HG03575 (cell line): ENCODE results near the gene EPHA7.

Source experiments
- ATAC-seq: cut with Tn5 transposase; IDR thresholded peaks from one replicate; pipeline ENCODE4 v1.9.1; 2021; ENCODE audit not compliant: unreplicated experiment, insufficient number of reproducible peaks, low FRiP score; ENCODE audit errors: extremely low read depth

EPHA7 gene

DNA sequence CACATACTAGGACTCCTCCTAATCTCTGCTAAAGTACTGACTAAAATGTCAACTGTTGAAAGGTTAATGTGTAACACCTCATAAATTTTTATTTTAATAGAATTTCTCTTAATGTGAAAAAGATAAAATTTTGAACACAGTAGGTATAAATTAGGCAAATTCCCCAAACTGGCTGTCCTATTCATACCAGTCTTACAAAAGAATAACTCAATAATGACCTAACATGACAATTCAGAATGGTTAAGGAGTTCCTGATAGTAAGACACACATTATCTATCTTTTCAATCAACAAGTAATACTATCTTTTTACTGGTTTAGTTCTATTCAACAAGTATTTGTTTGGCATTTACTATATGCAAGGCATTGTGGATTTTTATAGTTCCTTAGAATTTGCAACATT lies 141.1 kb downstream of the EPHA7 start:
- no peak for ATAC-seq

DNA sequence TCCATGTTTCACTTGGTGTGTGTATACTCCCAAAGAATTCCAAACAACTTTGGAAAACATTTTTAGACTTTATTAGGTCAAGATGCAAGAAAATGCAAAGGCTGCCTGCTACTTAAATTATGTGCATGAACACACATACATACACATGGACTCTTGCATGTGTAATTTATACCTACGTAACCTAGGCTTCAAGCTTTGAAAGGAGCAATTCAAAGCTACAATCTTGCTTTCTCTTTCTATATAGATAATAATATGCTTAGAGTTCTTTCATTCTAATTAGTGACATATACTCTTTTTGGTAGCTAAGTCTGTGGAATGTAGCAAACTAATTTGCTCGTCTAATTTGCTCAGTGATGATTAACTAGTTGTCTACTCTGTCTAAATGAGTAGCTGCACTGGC lies 146.5 kb downstream of the EPHA7 start:
- no peak for ATAC-seq

DNA sequence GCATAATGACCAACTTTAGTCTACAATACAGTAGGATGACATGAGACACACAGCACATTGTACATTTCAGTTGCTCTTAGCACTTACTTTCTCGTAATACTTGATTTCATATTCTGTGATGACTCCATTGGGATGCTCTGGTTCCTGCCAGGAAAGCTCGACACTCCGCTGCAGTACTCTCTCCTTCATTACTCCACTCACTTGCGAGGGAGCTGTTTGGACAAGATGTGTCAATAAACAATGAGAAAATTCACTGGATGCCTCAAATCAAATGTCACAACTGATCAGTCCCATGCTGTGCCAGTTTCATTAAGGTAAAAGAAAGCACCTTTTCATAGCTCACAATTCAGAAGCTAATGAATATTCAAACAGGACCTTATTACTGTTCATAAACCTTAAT lies 147.1 kb downstream of the EPHA7 start:
- ATAC-seq, result no peak

DNA sequence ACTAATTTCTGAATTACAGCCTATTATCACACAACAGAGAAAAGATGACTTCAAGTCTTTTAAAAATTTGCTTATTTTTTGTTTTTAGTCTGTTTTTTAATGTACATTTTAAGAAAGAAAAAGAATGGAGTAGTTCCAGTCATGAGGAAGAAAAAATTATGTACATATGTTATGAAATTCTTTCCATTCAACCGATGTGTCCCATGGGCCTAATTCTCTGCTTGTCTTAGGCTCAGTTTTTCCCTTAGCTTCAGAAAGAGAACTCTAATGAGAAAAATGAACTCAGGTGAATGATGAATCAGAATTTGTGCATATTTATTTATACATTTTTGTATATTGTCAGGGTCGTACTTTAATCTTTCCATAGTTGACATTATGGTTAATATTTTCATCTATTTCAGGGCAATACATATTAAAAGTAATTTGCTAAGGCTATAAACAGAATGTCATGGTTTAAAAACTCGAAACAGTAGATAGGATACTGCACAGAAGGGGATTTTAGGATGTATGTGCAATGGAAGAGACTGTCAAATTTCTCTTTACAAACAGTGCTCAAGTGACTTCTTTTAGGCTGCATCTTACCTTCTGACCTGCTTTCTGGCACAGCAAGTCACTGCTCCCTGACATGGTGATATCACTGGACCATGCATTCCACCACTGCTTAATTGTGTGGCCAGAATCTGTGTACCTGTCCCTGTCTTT lies 153.1 kb downstream of the EPHA7 start:
- ATAC-seq, result no peak

DNA sequence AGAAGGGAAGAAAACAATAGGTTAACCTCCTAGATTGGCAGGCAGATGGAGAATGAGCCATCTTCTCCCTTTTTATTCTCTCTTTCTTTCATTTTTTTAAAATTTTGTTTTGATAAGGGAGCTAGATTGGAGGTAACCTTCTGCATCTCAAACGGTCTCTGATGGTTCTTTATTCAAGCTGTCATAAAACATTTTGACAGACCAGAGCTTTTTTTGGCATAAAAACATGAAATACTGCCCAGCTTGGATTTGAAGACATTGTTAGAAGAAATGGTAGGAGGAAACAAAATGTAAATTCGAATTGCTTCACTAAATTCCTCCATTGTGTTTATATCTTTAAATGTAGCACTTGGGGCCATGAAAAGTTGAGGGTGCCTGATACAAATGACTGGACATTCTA lies 158.5 kb downstream of the EPHA7 start:
- ATAC-seq, result no peak

DNA sequence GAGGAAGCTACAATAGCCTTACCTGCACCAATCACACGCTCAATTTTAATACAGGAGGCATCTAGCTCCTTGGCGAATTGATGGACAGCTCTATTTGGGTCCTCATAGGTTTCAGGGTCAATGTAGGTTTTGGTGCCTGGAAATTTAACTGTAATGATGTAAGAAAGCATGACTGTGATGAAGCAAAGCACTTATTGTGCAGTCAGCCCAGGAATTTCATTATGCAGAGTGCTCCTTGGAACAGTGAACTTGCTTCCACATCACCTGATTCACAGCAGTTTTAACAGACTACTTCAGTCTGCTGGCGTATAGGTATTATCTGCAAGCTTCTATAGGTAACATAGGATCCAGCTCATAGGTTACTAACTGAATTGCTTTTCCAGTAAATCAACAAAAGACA lies 160.0 kb downstream of the EPHA7 start:
- ATAC-seq, result no peak

DNA sequence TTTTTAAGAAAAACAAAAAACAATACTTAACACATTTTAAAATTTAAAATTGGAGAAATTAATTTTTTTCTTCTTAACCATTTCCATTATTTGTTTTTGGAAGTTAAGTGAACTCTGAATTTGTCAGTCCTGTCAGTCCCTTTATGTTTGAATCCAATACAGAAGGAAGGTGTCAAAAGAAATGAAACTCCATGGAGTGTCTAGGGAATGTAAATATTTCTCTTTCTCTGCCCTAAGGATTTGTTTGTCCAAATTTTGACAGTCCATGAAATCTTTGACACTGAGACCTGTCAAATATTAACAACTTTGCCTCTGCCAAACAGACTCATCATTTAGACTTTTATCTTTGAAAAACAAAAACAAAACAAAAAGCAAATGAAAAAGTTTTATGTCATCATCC lies 166.4 kb downstream of the EPHA7 start:
- no peak for ATAC-seq

DNA sequence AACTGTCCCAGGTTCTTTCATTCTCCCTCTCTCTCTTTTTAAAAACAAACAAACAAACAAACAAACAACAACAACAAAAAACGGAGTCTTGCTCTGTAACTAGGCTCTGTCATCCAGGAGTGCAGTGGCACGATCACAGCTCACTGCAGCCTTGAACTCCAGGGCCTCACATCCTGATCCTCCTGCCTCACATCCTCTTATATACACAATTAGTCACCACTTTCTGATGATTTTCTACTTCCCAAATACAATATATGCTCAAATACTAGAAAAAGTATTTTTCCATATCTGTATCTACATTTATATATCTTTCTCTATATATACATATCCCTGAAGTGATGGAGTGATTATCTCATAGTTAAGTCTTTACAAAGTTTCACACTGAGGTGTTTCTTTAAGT lies 170.7 kb downstream of the EPHA7 start:
- no peak for ATAC-seq

DNA sequence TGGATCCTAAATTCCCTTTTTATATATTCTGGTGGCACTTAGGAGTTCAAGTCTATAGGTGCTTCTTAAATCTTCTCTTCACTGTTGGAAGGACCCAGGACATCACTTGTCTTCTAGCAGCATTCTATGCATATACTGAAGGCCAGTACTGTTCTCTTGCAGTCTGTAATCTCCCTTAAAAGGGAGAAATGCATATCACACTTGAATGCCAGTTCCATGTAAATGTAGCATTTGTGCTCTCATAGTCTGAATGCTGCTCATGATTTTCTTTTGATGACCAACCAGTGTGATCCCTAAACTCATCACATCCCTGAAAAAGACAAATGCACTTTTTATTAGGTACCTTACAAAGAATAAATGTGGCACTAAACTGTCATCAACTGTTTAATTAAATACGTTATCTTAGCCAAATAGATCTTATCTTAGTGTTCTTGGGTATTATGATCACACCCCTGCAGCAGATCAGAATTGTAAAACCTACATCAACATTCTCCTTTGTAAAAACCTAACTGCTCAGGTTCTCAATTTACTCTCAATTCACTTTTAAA lies 176.1 kb downstream of the EPHA7 start:
- ATAC-seq, result no peak

DNA sequence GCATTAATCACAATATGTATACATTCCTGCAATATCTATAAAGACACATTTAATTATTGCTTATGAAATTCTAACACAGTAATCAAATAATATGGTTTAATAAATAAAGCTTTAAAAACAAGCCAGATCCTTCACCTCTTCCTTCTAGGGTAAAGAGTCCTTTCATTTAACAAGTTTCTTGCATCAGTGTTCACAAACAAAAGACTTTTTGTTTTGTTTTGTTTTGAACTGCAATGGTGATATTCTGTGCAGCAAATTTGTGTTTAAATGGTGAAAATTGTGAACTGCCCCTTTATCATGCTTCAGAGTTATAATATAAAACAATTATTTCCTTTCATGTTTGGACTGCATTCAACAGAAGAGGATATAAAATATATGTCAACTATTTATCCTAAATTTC lies 177.3 kb downstream of the EPHA7 start:
- ATAC-seq, result no peak

DNA sequence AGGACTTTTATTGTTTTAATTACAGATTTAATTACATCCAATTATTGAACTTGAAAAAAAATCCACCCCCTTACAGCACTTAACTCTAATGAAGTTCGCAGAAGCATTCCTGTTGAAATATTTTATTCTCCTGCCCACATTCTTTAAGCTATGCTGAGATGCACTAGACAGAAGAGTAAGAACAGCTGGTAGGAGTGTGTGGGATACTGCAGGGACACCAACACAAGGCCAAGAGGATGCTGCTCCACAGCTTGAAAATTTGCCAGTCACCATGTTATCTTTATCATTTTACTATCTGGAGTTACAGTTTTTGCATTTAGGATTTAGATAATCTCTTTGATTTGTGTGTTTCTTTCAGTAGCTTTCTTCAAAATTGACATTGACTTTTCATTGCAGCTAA lies 180.7 kb downstream of the EPHA7 start:
- no peak for ATAC-seq

DNA sequence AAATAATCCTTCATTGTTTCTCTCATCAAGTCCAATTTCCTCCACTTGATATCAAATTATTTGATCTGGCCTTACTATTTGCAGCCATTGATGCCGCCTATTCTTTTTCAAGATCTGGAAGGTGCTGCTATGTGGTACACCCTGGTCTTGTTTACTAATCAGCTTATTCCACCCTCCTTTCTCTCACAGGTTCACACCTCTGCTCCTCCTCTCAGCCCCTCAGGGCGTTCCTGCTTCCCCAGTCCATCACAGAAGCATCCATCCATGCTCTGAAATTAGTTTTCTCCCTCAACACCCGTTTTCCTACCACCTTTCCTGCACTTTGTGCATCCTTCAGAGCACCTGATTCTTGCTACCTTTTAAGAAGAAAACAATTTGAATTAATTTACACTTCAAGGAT lies 183.6 kb downstream of the EPHA7 start:
- no peak for ATAC-seq

DNA sequence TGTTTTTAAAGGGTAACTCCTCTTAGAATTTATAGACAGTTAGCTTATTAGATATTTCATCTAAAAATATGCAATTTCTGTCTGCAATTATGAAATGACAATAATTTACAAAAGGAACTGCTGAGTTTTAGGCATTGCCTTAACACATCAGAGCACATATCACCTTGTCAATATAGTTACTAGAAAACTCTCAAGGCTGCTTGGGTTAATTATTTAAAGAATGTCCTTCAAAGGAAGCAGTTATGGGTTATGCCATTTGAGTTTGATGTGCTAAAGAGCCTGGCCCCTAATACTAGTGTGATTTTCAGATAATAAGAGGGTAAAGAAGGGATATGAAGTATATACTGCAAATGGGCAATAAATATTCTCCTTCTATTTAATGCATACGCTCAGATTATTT lies 192.5 kb downstream of the EPHA7 start:
- no peak for ATAC-seq

DNA sequence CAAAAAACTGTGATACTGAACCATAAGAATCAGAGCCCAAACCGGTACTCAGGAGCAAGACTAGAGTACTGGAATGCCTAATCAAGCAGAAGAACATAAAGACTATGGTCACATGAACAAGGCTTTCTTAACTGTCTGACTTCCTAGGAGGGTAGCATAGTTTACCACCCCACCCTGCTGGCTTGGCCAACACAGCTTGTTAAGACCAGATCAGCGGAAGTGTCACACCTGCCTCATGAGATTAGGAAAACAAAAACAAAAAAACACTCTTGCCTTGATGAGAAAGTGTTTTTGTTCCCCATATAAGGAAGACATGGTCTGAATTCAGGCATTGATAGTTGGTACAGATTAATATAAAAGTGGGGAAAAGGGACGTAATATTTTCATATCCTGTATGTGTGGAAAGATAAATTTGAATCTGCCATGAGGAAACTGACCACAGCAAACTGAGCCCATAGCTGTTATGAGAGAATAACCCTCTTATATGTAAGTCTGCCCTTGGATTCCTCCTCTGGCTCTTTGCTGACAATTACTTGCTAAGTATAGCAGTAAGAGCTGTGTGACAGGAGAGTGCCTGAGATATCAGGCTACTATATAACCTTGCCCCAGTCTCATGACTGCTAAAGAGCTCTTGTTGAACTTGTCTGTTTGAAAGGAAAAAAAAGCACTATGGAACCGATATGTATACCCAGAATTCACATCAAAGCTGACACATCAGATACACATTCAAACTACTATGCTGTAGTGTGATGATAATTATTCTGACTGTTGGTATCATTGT lies 197.1 kb downstream of the EPHA7 start:
- no peak for ATAC-seq

DNA sequence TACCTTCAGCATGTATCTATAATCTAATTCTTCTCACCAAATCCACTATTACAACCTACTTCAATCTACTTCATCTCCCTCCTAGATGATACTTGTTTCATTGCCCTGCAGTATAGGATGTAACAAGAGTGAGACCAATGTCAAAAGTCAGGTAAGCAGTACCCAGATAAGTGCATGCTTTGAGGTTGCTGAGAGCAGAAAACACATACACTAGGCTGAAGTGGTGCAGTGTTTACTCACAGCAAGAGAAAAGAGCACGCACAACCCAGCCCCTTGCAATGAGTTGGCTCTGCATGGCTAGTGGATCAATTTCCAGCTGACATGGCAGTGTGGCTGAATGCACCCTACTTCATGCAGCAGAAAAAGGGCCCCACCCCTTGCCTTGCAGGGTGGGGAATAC lies 199.9 kb downstream of the EPHA7 start:
- ATAC-seq, result no peak

DNA sequence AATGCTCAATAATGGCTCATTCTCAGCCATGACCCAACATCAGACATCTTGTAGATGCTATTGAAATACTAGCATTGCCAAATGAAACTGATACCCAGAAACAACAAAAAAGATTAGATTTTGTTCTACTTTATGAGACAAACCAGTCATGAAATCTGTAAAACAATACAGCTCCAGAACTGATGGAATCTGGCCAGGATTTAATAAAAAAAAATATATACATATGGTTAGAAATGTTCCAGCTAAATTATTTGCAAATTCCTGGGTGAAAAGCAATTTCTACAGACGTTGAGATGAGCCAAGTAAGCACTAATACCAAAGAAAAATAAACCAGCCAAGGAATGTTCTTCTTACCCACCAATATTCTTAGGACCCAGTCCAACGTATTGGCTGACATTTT lies 201.3 kb downstream of the EPHA7 start:
- ATAC-seq, result no peak

DNA sequence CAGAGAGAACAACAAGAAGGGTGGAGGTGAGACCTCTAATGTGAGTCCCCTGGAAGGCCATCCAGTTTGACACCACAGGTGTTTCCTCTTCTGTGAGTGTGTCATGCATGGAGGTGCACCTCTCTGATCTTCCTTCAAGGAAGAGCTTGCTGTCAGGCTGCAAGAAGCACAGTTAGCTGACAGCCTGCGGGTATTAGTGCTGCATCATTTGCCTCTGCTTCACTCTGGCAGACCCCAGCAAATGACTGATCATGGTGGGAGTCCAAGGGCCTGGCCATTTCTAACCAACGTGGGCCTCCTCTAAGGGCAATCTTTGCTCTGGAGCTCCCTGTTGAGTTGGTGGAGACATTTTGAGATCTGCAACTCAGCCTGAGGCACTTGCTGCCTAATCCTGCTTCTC lies 206.3 kb downstream of the EPHA7 start:
- no peak for ATAC-seq

DNA sequence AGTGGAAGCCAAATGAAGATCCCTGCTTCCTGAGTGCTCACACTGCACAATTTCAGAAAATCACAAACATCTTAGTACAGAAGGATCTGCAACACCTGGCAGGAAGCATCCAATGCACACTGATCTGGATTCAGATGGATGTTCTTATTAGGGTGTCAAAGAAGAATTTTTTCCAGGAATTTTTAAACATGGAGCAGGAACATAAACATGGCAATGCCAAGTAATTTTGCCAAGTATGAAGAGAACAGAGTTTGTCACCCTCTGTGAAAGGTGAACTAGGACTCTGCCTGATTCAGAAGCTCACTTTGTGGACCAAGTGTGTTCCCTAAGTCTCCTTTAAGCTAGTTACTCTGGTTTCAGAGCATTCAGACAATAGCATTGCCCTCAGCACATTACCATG lies 208.5 kb downstream of the EPHA7 start:
- no peak for ATAC-seq

DNA sequence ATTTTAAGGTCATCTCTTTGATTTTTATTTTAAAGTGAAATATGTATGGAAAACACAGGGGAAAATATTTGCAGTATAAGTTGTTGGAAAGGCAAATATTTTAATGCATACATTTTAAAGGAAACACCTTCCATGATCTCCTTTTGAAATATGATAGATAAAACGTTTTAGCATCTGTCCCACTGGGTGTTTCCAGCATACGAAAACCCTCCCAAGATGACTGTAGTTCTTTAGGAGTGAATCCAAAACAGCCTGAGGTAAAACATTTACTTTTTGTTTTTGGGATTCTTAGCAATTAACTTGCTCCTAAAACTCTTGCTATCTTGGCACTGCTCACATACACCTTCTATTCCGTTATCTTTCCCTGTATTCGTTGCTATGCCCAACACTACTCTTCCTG lies 210.0 kb downstream of the EPHA7 start:
- no peak for ATAC-seq

DNA sequence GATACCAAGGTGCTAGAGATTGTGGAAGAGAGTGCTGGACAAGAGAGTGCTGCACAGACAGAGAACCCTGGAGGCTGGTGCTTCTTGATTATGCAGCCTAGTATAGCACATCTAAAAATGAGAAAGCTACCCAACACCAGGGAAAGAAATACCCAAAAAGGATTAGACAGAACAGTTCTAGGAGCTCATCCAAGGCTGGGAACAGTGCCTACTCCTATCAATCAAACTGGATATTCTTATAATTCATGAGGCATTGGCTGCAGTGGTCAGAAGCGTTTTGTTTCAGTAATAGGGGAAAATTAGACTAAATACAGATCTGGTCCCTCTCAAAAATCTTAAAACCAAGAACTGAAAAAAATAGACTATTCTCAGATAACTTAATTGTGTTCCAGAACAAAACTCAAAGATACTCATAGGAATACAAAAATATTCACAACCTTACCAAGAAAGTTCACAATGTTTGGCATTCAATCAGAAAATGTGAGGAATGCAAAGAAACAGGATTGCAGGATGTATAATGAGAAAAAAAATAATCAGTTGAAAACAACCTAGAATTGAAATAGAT lies 222.9 kb downstream of the EPHA7 start:
- ATAC-seq, result no peak
